GM12872 (cell line): ENCODE results near the gene ZNF81.

Source experiments
- TF ChIP-seq, protein P1 (sequence below): IDR thresholded peaks from 3 replicates; pipeline ENCODE4 v1.5.1; 2011; ENCODE audit warnings: low read depth, mild to moderate bottlenecking, low read length, moderate library complexity; ENCODE audit not compliant: insufficient read depth

Gene ZNF81

DNA sequence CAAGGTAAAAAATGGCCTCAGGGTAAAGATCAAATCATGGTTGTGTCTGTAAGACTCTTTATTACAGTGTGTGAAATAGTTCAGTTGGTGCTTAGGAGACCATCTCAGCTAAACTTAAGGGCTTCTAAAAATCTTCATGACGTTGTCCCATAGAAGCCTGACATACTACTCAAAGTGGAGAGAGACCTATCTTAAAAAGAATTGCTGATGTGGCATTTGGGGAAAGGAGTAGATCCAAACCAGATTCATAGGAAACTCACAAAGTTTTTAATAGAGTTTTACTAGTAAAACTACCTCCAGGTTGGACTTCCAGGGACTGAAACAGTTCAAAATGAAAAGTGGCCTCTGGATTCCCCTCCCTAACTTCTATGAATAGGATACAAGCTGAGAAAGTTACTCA lies 81.6 kb downstream of the ZNF81 start:
- TF ChIP-seq, protein P1, sequence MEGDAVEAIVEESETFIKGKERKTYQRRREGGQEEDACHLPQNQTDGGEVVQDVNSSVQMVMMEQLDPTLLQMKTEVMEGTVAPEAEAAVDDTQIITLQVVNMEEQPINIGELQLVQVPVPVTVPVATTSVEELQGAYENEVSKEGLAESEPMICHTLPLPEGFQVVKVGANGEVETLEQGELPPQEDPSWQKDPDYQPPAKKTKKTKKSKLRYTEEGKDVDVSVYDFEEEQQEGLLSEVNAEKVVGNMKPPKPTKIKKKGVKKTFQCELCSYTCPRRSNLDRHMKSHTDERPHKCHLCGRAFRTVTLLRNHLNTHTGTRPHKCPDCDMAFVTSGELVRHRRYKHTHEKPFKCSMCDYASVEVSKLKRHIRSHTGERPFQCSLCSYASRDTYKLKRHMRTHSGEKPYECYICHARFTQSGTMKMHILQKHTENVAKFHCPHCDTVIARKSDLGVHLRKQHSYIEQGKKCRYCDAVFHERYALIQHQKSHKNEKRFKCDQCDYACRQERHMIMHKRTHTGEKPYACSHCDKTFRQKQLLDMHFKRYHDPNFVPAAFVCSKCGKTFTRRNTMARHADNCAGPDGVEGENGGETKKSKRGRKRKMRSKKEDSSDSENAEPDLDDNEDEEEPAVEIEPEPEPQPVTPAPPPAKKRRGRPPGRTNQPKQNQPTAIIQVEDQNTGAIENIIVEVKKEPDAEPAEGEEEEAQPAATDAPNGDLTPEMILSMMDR: no peak

DNA sequence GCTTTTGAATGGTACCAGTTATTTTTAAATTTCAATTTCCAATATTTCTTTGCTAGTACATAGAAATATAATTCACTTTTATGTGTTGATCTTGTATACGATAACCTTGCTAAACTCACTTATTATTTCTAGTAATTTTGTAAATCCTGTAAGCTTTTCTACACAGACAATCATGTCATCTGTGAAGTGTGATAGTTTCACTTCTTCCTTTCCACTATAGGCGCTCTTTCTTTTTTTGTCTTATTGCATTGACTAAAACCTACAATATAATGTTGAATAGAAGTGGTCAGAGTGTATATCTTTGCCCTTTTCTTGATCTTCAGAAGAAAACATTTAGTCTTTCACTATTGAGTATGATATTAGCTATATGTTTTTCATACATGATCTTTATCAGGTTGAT lies 90.5 kb downstream of the ZNF81 start:
- TF ChIP-seq, protein P1: no peak

DNA sequence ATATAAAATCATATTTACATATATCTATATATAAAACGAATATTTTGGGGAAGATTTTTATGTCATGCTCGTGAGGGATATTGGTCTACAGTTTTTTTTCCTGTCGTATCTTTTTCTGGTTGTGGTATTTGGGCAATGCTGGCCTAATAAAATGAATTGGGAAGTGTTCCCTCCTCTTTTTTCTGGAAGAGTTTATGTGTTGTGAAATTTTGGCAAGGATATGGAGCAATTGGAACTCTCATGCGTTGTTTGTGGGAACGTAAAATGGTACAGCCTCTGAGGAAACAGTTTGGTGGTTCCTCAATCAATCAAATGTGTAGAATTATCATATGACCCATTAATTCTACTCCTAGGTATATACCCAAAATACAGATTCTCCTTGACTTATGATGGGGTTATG lies 97.2 kb downstream of the ZNF81 start:
- TF ChIP-seq, protein P1: no peak

DNA sequence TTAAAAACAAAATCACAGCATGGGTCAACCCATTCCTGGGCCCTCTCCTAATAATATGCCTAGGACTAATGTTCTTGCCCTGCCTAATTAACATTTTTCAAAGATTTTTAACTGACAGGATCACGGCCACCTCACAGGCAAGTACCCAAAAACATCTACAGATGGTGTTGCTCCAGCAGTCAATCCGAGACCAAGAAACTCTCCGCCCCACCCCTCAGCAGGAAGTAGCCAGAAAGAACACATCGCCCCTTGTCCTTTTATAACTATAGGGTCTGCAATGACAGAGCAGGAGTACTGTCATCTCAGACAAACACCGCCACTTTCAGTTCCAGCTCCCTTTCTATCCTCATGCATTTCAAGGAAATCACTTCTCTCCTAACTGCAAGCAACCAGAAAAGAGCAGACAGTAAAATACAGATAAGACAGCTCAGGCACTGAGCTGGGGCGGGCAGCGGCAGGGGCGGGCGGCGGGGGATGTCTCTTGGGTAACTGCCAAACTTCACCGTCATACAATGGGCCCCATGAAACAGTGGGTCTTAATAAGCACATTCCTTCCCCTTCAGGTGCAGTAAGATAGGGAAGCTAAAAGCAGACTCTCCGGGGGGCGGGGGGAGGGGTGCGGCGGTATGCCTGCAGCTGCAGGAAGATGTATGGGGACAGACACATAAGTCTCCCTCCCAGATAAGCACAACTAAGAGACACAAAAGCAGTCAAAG lies 99.7 kb downstream of the ZNF81 start:
- TF ChIP-seq, protein P1: no peak

DNA sequence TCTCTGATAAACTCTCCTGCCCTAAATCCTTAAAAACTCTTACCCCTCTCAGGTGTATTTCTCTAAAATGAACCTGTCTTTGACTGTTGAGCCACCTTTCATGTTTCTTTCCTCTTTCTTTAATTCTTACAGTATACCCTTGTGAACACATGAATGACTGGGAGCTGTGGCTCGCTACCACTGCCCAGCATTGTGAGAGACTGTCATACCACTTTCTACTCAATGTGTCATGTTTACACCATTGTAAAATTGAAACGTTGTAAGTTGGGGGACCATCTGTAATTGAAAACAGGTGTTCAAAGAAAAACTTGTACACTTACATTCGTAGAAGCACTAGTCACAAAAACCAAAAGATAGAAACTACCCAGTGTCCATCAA lies 100.2 kb downstream of the ZNF81 start:
- TF ChIP-seq, protein P1: no peak

DNA sequence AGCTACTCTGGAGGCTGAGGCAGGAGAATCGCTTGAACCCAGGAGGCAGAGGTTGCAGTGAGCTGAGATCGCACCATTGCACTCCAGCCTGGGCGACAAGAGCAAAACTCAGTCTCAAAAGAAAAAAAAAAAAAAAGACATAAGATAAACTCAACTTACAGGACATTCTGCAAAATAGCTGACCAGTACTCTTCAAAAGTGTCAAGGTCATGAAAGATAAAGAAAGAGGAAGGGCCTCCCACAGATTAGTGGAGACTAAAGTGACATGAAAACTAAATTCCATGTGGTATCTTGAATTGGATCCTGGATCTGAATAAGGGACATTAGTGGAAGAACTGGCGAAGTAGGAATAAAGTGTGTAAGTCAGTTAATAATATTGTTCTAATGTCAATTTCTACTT lies 103.7 kb downstream of the ZNF81 start:
- TF ChIP-seq, protein P1: no peak

DNA sequence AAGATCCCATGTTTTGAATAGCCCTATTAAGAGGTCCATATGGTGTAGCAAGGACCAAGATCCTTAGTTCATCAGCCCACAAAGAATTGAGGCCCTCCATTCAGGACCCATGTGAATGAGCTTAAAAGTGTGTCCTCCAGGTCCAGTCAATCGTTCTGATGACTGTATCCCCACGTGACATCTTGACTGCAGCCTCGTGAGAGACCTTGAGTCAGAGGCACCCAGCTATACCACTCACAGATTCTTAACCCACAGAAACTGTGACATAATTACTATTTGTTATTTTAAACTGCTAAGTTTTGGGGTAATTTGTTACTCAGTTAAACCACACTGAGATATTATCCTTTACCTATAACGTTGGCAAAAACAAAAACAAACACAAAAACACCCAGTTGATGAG lies 104.7 kb downstream of the ZNF81 start:
- TF ChIP-seq, protein P1: no peak
